Mononuclear cell (primary cell): ENCODE data around the gene TMEM164. TPM values are rescaled to one million over a fixed set of nuclear protein-coding genes. Genes with fewer than 3 reads are reported as not detected.
"Not testable (repeated sequence)": the region's sequence is repeated elsewhere in the genome, so short reads cannot be mapped to it uniquely, and the experiment has no call there.

Source experiments
- H3K27me3 ChIP-seq: 2 replicates; pipeline ENCODE4 v1.6.0; 2011; ENCODE audit warnings: low read length, control low read depth; ENCODE audit not compliant: insufficient read depth
- H3K4me1 ChIP-seq: 2 replicates; pipeline ENCODE4 v1.5.1; 2011; ENCODE audit warnings: mild to moderate bottlenecking, low read length, control low read depth; ENCODE audit not compliant: insufficient read depth
- H3K4me3 ChIP-seq: 2 replicates; pipeline ENCODE4 v1.5.1; 2011; ENCODE audit warnings: mild to moderate bottlenecking, low read length, moderate library complexity
- H3K9me3 ChIP-seq: 2 replicates; pipeline ENCODE4 v1.5.1; 2011; ENCODE audit warnings: low read depth, mild to moderate bottlenecking, control low read depth, low read length
- total RNA-seq: library from RNA; depleted of rRNA; stranded (reverse); fragments of >200 nt; gene quantifications from one replicate; pipeline ENCODE4 v1.2.3, GENCODE V29; 2012

TMEM164 gene
- total RNA-seq, 1 donor = 13.5 TPM

DNA sequence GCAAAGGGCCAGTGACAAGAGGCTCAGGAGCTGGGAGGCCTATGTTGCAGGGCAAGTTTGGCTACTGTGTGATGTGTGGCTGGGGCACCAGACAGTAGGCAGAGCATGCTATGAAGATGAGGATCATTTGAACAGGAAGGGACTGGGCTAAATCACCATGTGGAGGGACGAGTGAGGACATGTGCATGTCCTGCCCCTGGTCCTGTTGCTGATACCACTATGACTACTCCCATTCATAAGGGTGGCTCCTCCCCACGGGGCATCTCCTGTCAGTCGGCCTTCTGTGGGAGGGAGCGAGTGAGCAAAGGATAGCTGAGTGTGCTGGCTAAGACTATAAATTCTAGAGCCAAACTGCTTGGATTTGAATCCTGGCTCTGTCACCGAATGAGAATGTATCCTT, 139.2 kb downstream of the TMEM164 start:
- Histone ChIP-seq H3K9me3 (no peaks in the 10 kb centered on the region), H3K27me3 (no peaks in the 10 kb centered on the region), H3K4me1 (peaks cover 24% of the 10 kb centered on the region), H3K4me3 (no peak overlapping the region)

- H3K9me3 ChIP-seq = no peaks in the 10 kb centered on the region
- no peaks in the 10 kb centered on the region for H3K27me3 ChIP-seq
- no peak overlapping the region for H3K4me3 ChIP-seq
- peaks cover 24% of the 10 kb centered on the region for H3K4me1 ChIP-seq
These were observed 140.7 kb downstream of the TMEM164 start for GRCh38 chrX:110143454-110144210.

GRCh38 chrX:110145311-110145710, 142.4 kb downstream of the TMEM164 start:
- H3K4me3 ChIP-seq = no peak overlapping the region
- H3K27me3 ChIP-seq = no peaks in the 10 kb centered on the region

GRCh38 chrX:110145854-110146253, 142.9 kb downstream of the TMEM164 start:
- H3K27me3 ChIP-seq = no peaks in the 10 kb centered on the region
- no peaks in the 10 kb centered on the region for H3K9me3 ChIP-seq
- no peak overlapping the region for H3K4me3 ChIP-seq
- H3K4me1 ChIP-seq = peaks cover 23% of the 10 kb centered on the region

More at GRCh38 chrX:110145311-110145710, 142.4 kb downstream of the TMEM164 start:
- no peaks in the 10 kb centered on the region for H3K9me3 ChIP-seq
- H3K4me1 ChIP-seq = peaks cover 24% of the 10 kb centered on the region

DNA sequence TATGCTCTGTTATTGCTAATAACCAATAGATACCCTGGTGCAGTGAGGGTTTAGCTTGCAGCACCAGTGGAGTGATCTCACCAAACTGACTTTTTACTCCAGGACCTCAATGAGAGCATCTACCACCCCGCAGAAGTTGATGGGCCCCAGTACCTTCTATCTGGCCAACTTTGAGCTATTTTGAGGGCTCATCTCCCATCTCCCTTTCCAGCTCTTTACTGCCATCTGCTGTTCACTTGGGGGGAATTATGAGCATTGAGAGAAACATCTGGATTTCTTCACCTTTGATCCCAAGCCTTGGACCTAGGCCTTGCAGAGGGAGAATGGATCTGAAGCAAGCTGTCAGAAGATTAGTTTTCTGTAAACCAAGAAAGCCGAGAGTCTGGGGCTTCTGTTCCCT, 143.6 kb downstream of the TMEM164 start:
- no peak overlapping the region for H3K4me3 ChIP-seq
- peaks cover 21% of the 10 kb centered on the region for H3K4me1 ChIP-seq
- H3K27me3 ChIP-seq = no peaks in the 10 kb centered on the region
- no peaks in the 10 kb centered on the region for H3K9me3 ChIP-seq

GRCh38 chrX:110153244-110153643, 150.3 kb downstream of the TMEM164 start:
- H3K27me3 ChIP-seq = no peaks in the 10 kb centered on the region
- no peaks in the 10 kb centered on the region for H3K4me1 ChIP-seq

GRCh38 chrX:110153896-110154295, 151.0 kb downstream of the TMEM164 start:
- H3K9me3 ChIP-seq = no peaks in the 10 kb centered on the region
- no peaks in the 10 kb centered on the region for H3K27me3 ChIP-seq
- no peak overlapping the region for H3K4me3 ChIP-seq
- H3K4me1 ChIP-seq = no peaks in the 10 kb centered on the region

More at GRCh38 chrX:110153244-110153643, 150.3 kb downstream of the TMEM164 start:
- no peaks in the 10 kb centered on the region for H3K9me3 ChIP-seq
- no peak overlapping the region for H3K4me3 ChIP-seq

- H3K27me3 ChIP-seq, H3K9me3 ChIP-seq, H3K4me3 ChIP-seq, H3K4me1 ChIP-seq: not testable (repeated sequence)
These were observed 151.4 kb downstream of the TMEM164 start for GRCh38 chrX:110154328-110154727.

- Histone ChIP-seq H3K9me3 (no peaks in the 10 kb centered on the region), H3K4me1 (peaks cover 5% of the 10 kb centered on the region), H3K27me3 (no peaks in the 10 kb centered on the region), H3K4me3 (no peak overlapping the region)
These were observed 152.8 kb downstream of the TMEM164 start for GRCh38 chrX:110155759-110156158.

GRCh38 chrX:110156167-110156754, 153.3 kb downstream of the TMEM164 start:
- no peaks in the 10 kb centered on the region for H3K9me3 ChIP-seq
- no peaks in the 10 kb centered on the region for H3K27me3 ChIP-seq
- no peak overlapping the region for H3K4me3 ChIP-seq
- H3K4me1 ChIP-seq = peaks cover 5% of the 10 kb centered on the region

DNA sequence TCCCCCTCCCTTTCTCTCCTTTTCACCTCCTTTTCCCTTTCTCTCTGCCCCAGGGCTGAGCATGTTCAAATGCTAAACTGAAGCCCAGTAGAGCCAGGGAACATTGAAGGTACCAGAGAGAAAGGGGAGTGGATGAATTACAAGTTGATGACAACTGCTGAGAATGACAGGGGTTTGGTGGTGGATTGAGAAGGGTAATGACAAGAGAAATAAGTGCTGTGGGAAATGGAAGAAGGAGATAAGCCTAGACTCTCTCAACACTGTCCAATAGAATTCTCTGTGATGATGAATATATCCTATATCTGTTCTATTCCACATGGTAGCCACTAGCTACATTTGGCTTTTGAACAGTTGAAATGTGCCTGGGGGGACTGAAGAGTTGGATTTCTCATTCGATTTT, 154.5 kb downstream of the TMEM164 start:
- Histone ChIP-seq H3K27me3 (no peaks in the 10 kb centered on the region), H3K9me3 (no peaks in the 10 kb centered on the region), H3K4me3 (no peak overlapping the region), H3K4me1 (peaks cover 5% of the 10 kb centered on the region)

DNA sequence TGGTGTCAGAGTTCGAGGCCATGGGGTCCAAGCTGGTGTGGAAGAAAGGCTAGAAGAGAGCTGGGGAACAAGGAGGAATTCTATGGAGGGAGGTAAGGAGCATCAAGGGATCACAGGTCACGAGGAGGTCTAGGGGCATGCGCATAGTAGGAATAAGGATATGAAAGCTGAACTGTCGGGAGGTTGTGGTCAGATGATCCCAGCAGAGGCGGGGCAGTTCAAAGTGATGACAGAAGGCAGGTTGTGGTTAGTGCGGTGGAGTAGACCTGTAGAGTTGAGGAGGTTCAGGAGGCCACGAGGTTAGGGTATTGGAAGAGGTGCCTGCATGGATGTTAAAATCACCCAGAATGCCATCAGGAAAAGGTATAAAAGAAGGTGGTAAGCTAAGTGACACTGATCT, 156.3 kb downstream of the TMEM164 start:
- H3K4me3 ChIP-seq = no peak overlapping the region
- no peaks in the 10 kb centered on the region for H3K9me3 ChIP-seq
- peaks cover 5% of the 10 kb centered on the region for H3K4me1 ChIP-seq
- H3K27me3 ChIP-seq = no peaks in the 10 kb centered on the region

DNA sequence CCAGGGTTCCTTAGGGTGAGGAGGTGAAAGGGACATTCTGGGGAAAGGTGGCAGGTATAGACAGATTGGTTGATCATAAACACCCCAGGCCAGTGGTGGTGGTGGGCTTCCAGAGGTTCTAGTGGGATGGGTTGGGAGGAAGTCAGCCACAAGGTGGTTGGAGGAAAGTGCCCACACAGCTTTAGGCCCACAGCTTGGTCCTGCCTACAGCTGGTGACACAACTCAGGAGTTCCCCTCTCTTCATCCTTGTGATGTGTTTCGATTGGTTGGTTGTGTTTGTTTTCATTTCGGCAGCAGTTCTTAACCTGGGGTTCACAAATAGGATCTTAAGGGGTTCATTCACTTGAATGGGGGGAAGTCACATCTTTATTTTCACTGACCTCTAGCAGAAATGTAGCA, 157.0 kb downstream of the TMEM164 start:
- H3K27me3 ChIP-seq = no peaks in the 10 kb centered on the region
- no peak overlapping the region for H3K4me3 ChIP-seq
- peaks cover 5% of the 10 kb centered on the region for H3K4me1 ChIP-seq
- H3K9me3 ChIP-seq = no peaks in the 10 kb centered on the region

- peaks cover 5% of the 10 kb centered on the region for H3K4me1 ChIP-seq
- H3K27me3 ChIP-seq = no peaks in the 10 kb centered on the region
- no peak overlapping the region for H3K4me3 ChIP-seq
- no peaks in the 10 kb centered on the region for H3K9me3 ChIP-seq
These were observed 158.4 kb downstream of the TMEM164 start for GRCh38 chrX:110161361-110161686.

- Histone ChIP-seq H3K27me3 (no peaks in the 10 kb centered on the region), H3K4me1 (peaks cover 5% of the 10 kb centered on the region), H3K9me3 (no peaks in the 10 kb centered on the region), H3K4me3 (no peak overlapping the region)
These were observed 159.2 kb downstream of the TMEM164 start for GRCh38 chrX:110162131-110162530.

GRCh38 chrX:110162867-110163266, 160.0 kb downstream of the TMEM164 start:
- H3K27me3 ChIP-seq = no peaks in the 10 kb centered on the region
- H3K9me3 ChIP-seq = no peaks in the 10 kb centered on the region
- peaks cover 5% of the 10 kb centered on the region for H3K4me1 ChIP-seq
- H3K4me3 ChIP-seq = no peak overlapping the region
